GM12874 (cell line): Measurements from ENCODE around the gene FGD6.
A peak's percentile ranks its signal among the peaks of the same experiment; 100 is the strongest.

Experiments
- TF ChIP-seq, protein P1 (sequence below): IDR thresholded peaks from 2 replicates; pipeline ENCODE4 v1.5.1; 2011; ENCODE audit warnings: low read depth, mild to moderate bottlenecking, control low read depth, low read length, moderate library complexity; ENCODE audit not compliant: insufficient read depth

FGD6 gene

DNA sequence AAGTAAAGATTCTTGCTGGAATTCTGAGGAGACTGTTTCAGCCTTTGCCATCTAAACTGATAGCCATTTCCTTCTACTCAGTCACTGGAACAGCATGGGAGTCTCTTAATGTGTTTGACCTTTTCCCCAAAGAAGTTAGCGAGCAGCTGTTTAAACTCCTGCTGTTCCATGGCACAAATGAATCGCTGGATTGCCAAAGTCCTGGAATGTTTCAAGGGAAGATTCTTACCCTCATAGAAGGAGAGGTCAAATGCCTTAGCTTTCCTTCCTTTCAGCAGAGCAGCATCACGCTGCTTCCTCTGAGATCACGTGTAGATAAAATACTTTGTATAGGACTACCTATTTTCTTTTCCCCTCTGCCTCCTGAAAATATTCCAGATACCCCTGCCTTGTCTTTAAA lies 133.3 kb downstream of the FGD6 start:
- TF ChIP-seq, protein P1, sequence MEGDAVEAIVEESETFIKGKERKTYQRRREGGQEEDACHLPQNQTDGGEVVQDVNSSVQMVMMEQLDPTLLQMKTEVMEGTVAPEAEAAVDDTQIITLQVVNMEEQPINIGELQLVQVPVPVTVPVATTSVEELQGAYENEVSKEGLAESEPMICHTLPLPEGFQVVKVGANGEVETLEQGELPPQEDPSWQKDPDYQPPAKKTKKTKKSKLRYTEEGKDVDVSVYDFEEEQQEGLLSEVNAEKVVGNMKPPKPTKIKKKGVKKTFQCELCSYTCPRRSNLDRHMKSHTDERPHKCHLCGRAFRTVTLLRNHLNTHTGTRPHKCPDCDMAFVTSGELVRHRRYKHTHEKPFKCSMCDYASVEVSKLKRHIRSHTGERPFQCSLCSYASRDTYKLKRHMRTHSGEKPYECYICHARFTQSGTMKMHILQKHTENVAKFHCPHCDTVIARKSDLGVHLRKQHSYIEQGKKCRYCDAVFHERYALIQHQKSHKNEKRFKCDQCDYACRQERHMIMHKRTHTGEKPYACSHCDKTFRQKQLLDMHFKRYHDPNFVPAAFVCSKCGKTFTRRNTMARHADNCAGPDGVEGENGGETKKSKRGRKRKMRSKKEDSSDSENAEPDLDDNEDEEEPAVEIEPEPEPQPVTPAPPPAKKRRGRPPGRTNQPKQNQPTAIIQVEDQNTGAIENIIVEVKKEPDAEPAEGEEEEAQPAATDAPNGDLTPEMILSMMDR = no peak

DNA sequence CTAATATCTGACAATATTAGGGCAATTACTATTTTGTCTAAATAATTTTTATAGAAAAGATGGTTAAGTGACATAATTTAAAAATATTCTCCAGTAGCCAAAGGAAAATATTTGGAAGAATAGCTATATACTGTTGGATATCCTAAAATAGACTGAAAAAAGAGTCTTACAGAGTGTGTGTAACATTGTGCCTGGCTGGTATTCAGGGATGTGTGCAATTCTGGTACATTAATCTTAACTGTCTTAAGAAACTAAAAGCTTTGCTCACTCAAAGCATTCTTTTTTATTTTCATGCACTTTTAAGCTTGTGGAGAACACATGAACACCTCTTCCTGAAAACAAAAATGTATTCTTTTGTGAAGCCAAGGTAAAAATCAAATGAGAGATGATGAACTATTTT lies 133.8 kb downstream of the FGD6 start:
- TF ChIP-seq, protein P1 = no peak

DNA sequence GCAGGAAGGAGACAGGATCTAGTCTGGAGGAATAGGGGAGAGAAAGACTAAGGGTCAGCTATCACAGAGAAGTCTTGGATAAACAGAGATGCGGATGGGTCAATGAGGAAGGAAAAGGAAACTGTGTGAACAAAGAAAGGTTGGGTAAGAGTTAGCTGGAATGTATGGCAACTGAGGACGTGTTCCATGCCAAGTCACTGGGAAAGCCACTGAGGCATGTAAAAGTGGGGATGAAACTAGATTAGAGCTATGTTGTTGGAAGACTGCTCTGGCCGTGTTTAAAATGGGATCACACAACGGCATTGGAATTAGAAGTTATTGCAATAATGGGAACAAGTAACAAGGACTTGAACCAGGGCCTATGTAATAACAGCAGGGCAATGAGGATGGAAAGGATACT lies 139.9 kb downstream of the FGD6 start:
- TF ChIP-seq, protein P1 = no peak

DNA sequence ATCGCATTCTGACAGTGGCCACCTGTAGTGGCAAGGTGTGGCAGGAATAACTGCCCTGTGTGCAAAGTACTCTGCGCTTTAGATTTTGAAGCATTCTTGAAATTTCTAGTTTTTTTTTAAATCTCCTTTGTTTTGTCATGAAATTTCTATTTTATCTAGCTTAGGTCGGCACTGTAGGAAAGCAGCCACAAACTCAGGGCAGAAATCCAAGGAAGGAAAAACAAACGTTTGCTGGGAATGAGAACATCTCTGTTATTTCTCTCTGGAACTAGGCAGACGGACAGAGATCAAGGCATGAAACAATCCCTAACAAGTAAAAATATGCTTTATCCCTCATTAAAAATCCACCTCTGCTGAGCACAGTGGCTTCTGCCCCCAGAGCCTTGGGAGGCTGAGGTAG lies 142.5 kb downstream of the FGD6 start:
- TF ChIP-seq, protein P1 = no peak

DNA sequence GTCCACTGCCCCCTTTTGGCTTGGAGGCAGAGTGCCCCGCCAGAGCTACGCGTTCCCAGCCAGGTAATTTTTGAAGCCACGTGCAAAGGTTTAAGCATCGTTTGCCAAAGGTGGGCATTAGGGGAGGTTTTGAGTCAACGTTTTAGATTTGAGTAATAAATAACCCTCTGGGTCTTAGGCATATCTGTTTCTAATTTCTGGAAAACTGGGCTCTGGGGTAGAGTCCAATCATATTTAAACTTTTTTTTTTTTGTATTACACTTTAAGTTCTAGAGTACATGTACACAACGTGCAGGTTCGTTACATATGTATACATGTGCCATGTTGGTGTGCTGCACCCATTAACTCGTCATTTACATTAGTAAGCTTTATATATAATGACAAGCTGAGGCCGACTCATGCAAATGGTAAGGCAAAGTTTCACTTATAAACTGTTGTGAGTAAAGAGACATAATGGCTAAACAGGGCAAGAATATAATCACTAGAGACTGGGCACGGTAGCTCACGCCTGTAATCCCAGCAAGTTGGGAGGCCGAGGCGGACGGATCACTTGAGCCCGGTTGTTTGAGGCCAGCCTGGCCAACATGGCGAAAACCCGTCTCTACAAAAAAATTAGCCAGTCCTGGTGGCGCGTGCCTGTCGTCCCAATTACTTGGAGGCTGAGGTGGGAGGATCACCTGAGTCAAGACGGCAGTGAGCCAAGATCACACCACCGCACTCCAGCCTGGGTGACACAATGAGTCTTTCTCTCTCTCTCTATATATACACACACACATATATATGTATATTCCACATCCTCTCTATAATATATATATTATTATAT lies 143.4 kb downstream of the FGD6 start:
- TF ChIP-seq, protein P1 = no peak; the same call in none of the 2 replicates

DNA sequence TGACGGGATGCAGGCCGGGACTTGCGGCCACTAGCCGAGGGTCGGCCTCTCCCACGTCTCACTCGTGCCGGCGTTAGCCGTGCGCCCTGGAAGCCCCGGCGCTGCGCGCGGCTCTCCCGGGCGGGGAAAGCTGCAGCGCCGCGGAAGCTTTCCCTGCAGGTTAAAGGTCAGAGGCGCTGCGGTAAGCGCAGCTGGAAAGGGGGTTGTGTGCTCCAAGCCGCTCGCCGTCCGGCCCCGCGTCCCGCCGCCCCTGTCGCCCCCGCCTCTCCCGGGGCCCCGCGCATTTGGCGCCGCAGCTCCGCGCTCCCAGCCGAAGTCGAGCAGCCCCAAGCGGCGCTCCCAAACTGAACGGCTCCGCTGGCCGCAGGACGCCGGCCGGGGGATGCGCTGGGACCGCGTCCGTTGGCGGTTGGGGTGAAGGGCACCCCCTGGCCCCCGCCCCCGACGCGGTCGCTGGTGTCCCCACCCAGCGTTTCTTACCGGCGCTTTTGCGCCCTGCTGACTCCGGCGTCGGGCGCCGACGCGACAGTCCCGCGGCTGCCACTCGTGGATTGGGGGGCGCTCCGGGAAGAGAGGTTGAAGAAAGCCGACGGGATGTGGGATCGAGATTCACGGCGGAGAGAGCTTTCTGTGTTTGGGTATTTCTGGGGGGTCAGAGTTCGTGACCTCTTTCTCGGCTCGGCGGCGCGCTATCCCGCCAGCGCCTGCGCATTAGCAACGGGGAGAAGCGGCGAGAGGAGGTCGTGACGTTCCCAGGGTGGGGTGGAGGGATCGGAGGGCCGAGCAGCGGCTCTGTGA lies 144.2 kb downstream of the FGD6 start, which contains the start of gene NR2C1:
TSS of gene NR2C1 (minus strand) at position 719 of the 798 bp plus-strand sequence. CDS start 6,234 bp downstream, outside the sequence.
- TF ChIP-seq, protein P1 = 0 out of 2 replicates have a peak, but pooled peaks have one; percentile 87

DNA sequence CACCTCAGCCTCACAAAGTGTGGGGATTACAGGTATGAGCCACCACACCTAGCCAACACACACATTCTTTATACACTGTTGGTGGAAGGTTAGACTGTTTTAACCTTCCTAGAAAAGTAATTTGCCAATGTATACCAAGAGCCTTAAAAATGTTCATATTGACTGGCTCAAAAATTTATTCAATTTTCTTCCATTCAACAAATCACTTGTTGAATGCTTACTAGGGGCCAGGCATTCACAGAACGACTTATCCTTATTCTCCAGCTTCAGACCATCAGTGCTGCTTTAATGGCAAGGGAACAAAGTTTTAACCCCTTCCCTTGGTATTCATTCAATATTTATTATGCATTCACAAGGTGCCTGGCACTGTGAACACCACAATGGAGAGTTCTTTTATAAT lies 146.9 kb downstream of the FGD6 start:
- TF ChIP-seq, protein P1 = no peak
